GM12891 (cell line): ENCODE results near the gene NAAA.

Source experiments
- POLR2A ChIP-seq: IDR thresholded peaks from 2 replicates; pipeline ENCODE4 v1.6.1; 2011; ENCODE audit warnings: low read depth, low read length, control low read depth
- POLR2AphosphoS5 ChIP-seq: IDR thresholded peaks from 2 replicates; pipeline ENCODE4 v1.6.1; 2011; ENCODE audit warnings: low read depth, low read length, control low read depth
- SPI1 ChIP-seq: IDR thresholded peaks from 2 replicates; pipeline ENCODE4 v1.6.1; 2011; ENCODE audit warnings: low read depth, low read length, control low read depth
- TAF1 ChIP-seq: IDR thresholded peaks from 2 replicates; pipeline ENCODE4 v1.6.1; 2011; ENCODE audit warnings: low read depth, low read length, control low read depth

- TF ChIP-seq POLR2AphosphoS5 = no peak
- TF ChIP-seq POLR2A = no peak
- TF ChIP-seq SPI1 = no peak
- no peak for TF ChIP-seq TAF1
Measured at GRCh38 chr4:75881476-75881875, 59.3 kb downstream of the NAAA start.
